ENCODE data around the gene SIRT3. TPM values are rescaled to one million over a fixed set of nuclear protein-coding genes. Genes with fewer than 3 reads are reported as not detected.
A peak's percentile ranks its signal among the peaks of the same experiment; 100 is the strongest.

SIRT3 gene
- total RNA-seq, 1 experiment from 2014 or later: 37.5 TPM

- TF ChIP-seq CTCF (IDR thresholded peaks at IDR 0.05) (no peak), POLR2AphosphoS5 (IDR thresholded peaks at IDR 0.05; ENCODE audit: low read depth, low read length) (no peak), REST (IDR thresholded peaks at IDR 0.05; ENCODE audit: insufficient read depth in 1 of 2, low read depth in 2 of 2, low read length in 1 of 2) (no peak), TCF7L2 (IDR thresholded peaks at IDR 0.05; ENCODE audit: low read depth, low read length) (no peak), SIN3A (IDR thresholded peaks at IDR 0.05; ENCODE audit: borderline replicate concordance, insufficient read depth, low read depth, low read length) (no peak)
- intact Hi-C loops (cut with micrococcal nuclease; ENCODE audit: unreplicated experiment): no loop called here
- no peak overlapping the region for H3K27ac ChIP-seq (ENCODE audit: low read length)
- no peaks in the 10 kb centered on the region; the same call in 1 of the 2 replicates for H3K36me3 ChIP-seq (ENCODE audit: control insufficient read depth, insufficient read depth, low read length)
- ATAC-seq (peak; percentile 14), DNase-seq (ENCODE audit: low read depth, low spot score) (no peak)
- no peaks in the 10 kb centered on the region for H3K27me3 ChIP-seq (ENCODE audit: control insufficient read depth, insufficient read depth, low read length)
- no peak overlapping the region for H3K4me3 ChIP-seq (ENCODE audit: low read depth in 2 of 2, low read length in 2 of 2)
- ChIA-PET CTCF (no interaction called here), POLR2A (no interaction called here)
- H3K9me3 ChIP-seq (ENCODE audit: control insufficient read depth, insufficient read depth, low read depth, low read length): no peaks in the 10 kb centered on the region
- in situ Hi-C loops (cut with HindIII; ENCODE audit: low pct_unique_long_range_greater_than_20kb, low sequenced_read_pairs): no loop called here
- H3K4me1 ChIP-seq (ENCODE audit: control insufficient read depth, insufficient read depth, low read length): no peaks in the 10 kb centered on the region
- BruUV-seq (replicated peaks): no TSS peak
Measured at GRCh38 chr11:199782-200181, 36.4 kb downstream of the SIRT3 start.

GRCh38 chr11:199004-199581, 37.0 kb downstream of the SIRT3 start:
- H3K27me3 ChIP-seq (ENCODE audit: control insufficient read depth, insufficient read depth, low read length): no peaks in the 10 kb centered on the region
- TF ChIP-seq TCF7L2 (IDR thresholded peaks at IDR 0.05; ENCODE audit: low read depth, low read length) (no peak), SIN3A (IDR thresholded peaks at IDR 0.05; ENCODE audit: borderline replicate concordance, insufficient read depth, low read depth, low read length) (no peak)
- H3K4me1 ChIP-seq (ENCODE audit: control insufficient read depth, insufficient read depth, low read length): no peaks in the 10 kb centered on the region
- no peaks in the 10 kb centered on the region for H3K9me3 ChIP-seq (ENCODE audit: control insufficient read depth, insufficient read depth, low read depth, low read length)
- H3K36me3 ChIP-seq (ENCODE audit: control insufficient read depth, insufficient read depth, low read length): no peaks in the 10 kb centered on the region; the same call in 1 of the 2 replicates
- H3K27ac ChIP-seq (ENCODE audit: low read length): no peak overlapping the region
- ChIA-PET POLR2A (interaction anchor here (0.9 kb wide), 1 partner anchor 8 kb away, joined by 3 read pairs; the partner anchor contains the start of genes BET1L and RIC8A), CTCF (no interaction called here)
- intact Hi-C loops (cut with micrococcal nuclease; ENCODE audit: unreplicated experiment): no loop called here
- DNase-seq (ENCODE audit: low read depth, low spot score) (no peak), ATAC-seq (no peak)
- H3K4me3 ChIP-seq (ENCODE audit: low read depth in 2 of 2, low read length in 2 of 2): no peak overlapping the region
- in situ Hi-C loops (cut with HindIII; ENCODE audit: low pct_unique_long_range_greater_than_20kb, low sequenced_read_pairs): no loop called here
- no TSS peak for BruUV-seq (replicated peaks)

GRCh38 chr11:198236-198806, 37.8 kb downstream of the SIRT3 start:
- Histone ChIP-seq H3K36me3 (ENCODE audit: control insufficient read depth, insufficient read depth, low read length) (no peaks in the 10 kb centered on the region), H3K4me1 (ENCODE audit: control insufficient read depth, insufficient read depth, low read length) (no peaks in the 10 kb centered on the region), H3K9me3 (ENCODE audit: control insufficient read depth, insufficient read depth, low read depth, low read length) (no peaks in the 10 kb centered on the region), H3K27ac (ENCODE audit: low read length) (no peak overlapping the region), H3K4me3 (ENCODE audit: low read depth in 2 of 2, low read length in 2 of 2) (no peak overlapping the region), H3K27me3 (ENCODE audit: control insufficient read depth, insufficient read depth, low read length) (no peaks in the 10 kb centered on the region)
- TF ChIP-seq REST (IDR thresholded peaks at IDR 0.05; ENCODE audit: insufficient read depth in 1 of 2, low read depth in 2 of 2, low read length in 1 of 2): no peak
- TF ChIP-seq POLR2AphosphoS5 (IDR thresholded peaks at IDR 0.05; ENCODE audit: low read depth, low read length): no peak
- TF ChIP-seq TCF7L2 (IDR thresholded peaks at IDR 0.05; ENCODE audit: low read depth, low read length): no peak
- TF ChIP-seq SIN3A (IDR thresholded peaks at IDR 0.05; ENCODE audit: borderline replicate concordance, insufficient read depth, low read depth, low read length): no peak
- TF ChIP-seq CTCF (IDR thresholded peaks at IDR 0.05): no peak
- no TSS peak for BruUV-seq (replicated peaks)
- ChIA-PET CTCF (no interaction called here), POLR2A (interaction anchor here (0.9 kb wide), 1 partner anchor 9 kb away, joined by 3 read pairs; the partner anchor contains the start of genes BET1L and RIC8A)
- ATAC-seq (no peak), DNase-seq (ENCODE audit: low read depth, low spot score) (no peak)
- intact Hi-C loops (cut with micrococcal nuclease; ENCODE audit: unreplicated experiment): no loop called here
- in situ Hi-C loops (cut with HindIII; ENCODE audit: low pct_unique_long_range_greater_than_20kb, low sequenced_read_pairs): no loop called here
